Endothelial cell of umbilical vein (primary cell): Measurements from ENCODE around the gene XYLT1. TPM values are rescaled to one million over a fixed set of nuclear protein-coding genes. Genes with fewer than 3 reads are reported as not detected.

Experiments used
- BruUV-seq: library from RNA; stranded (reverse); fragments of 400-500 nt; replicated peaks from 2 replicates; lab custom pipeline; 2021; lab: Mats Ljungman, UMichigan
- CTCF ChIA-PET: fragments of 300-600, 350-600 bp; sonication (Branson Sonifier 250); formaldehyde crosslinking; loops from one replicate; lab custom pipeline; 2021; ENCODE audit warnings: antibody characterized with exemption, inconsistent platforms; lab: Charles Lee
- POLR2A ChIA-PET: fragments of 300-600, 350-600 bp; sonication (Branson Sonifier 250); formaldehyde crosslinking; loops from one replicate; lab custom pipeline; 2021; ENCODE audit warnings: antibody characterized with exemption, inconsistent platforms; lab: Charles Lee
- DNase-seq: peaks from one replicate; pipeline ENCODE4 v3.0.0-alpha.2; 2011; ENCODE audit warnings: low read depth, low spot score
- FAIRE-seq: peaks from 2 replicates; lab custom pipeline; 2011; peaks lifted over from hg19 to GRCh38; lab: Jason Lieb, UNC
- H2AFZ ChIP-seq: 2 replicates; pipeline ENCODE4 v1.6.0; 2012; ENCODE audit warnings: low read depth, low read length, control low read depth, inconsistent platforms
- H3K27ac ChIP-seq: 2 replicates; pipeline ENCODE4 v1.5.1; 2011; ENCODE audit warnings: low read depth, mild to moderate bottlenecking, control low read depth, low read length, moderate library complexity; ENCODE audit not compliant: insufficient read depth
- H3K27me3 ChIP-seq, 2 experiments: 2 replicates each; pipeline versions ENCODE4 v1.6.0 to v1.6.1; 2011; ENCODE audit warnings: low read length in 2 of 2, mixed read lengths in 1 of 2; ENCODE audit not compliant: control insufficient read depth in 2 of 2, insufficient read depth in 2 of 2
- H3K36me3 ChIP-seq, 2 experiments: 2 replicates in 1 of 2; 3 replicates in 1 of 2; pipeline ENCODE4 v1.5.1; 2011; ENCODE audit warnings: low read length in 2 of 2, mild to moderate bottlenecking in 1 of 2, moderate library complexity in 1 of 2; ENCODE audit not compliant: control insufficient read depth in 2 of 2, insufficient read depth in 2 of 2; ENCODE audit errors: extremely low read depth in 1 of 2
- H3K4me1 ChIP-seq: 3 replicates; pipeline ENCODE4 v1.5.1; 2011; ENCODE audit warnings: mild to moderate bottlenecking, low read length; ENCODE audit not compliant: control insufficient read depth, insufficient read depth; ENCODE audit errors: extremely low read depth
- H3K4me2 ChIP-seq: 2 replicates; pipeline ENCODE4 v1.6.1; 2011; ENCODE audit warnings: low read length, control low read depth, mixed read lengths; ENCODE audit not compliant: insufficient read depth
- H3K4me3 ChIP-seq, 3 experiments: fragments of 200-600 bp in 1 of 3; sonication (generic), shearing (Covaris generic) in 1 of 3; replicated peaks in 1 of 3; 2 replicates each; pipeline ENCODE4 v1.5.1; 2011 to 2016; ENCODE audit warnings: control low read depth in 3 of 3, low read length in 3 of 3, mild to moderate bottlenecking in 2 of 3, inconsistent platforms in 1 of 3, low read depth in 1 of 3, moderate library complexity in 1 of 3; ENCODE audit not compliant: insufficient read depth in 1 of 3
- H3K79me2 ChIP-seq: 2 replicates; pipeline ENCODE4 v1.6.0; 2012; ENCODE audit warnings: low read length, inconsistent platforms; ENCODE audit not compliant: control insufficient read depth, insufficient read depth
- H3K9ac ChIP-seq: replicated peaks from 2 replicates; pipeline ENCODE3; 2011; ENCODE audit warnings: low read length, control low read depth; ENCODE audit not compliant: insufficient read depth; ENCODE audit errors: extremely low read depth
- H3K9me1 ChIP-seq: replicated peaks from 3 replicates; pipeline ENCODE4 v1.6.0; 2011; ENCODE audit warnings: mild to moderate bottlenecking, low read length; ENCODE audit not compliant: control insufficient read depth, insufficient read depth; ENCODE audit errors: extremely low read depth
- H3K9me3 ChIP-seq: replicated peaks from 2 replicates; pipeline ENCODE4 v1.5.1; 2012; ENCODE audit warnings: low read length, inconsistent platforms; ENCODE audit not compliant: control insufficient read depth, insufficient read depth
- H4K20me1 ChIP-seq: replicated peaks from 2 replicates; pipeline ENCODE3; 2011; ENCODE audit warnings: mild to moderate bottlenecking, low read length; ENCODE audit not compliant: control insufficient read depth, insufficient read depth; ENCODE audit errors: extremely low read depth
- CTCF ChIP-seq, 2 donors: IDR thresholded peaks; 1 replicate in 1 of 2; 2 replicates in 1 of 2; pipeline ENCODE4 v1.5.1; 2011; ENCODE audit warnings: low read length in 2 of 2, mild to moderate bottlenecking in 2 of 2, moderate library complexity in 2 of 2, control low read depth in 1 of 2, inconsistent platforms in 1 of 2, low read depth in 1 of 2; ENCODE audit not compliant: insufficient read depth in 1 of 2; ENCODE audit errors: extremely low read depth in 1 of 2
- EZH2 ChIP-seq: IDR thresholded peaks from 2 replicates; pipeline ENCODE4 v1.6.1; 2012; ENCODE audit warnings: borderline replicate concordance, low read depth, mild to moderate bottlenecking, moderate library complexity, low read length, inconsistent platforms; ENCODE audit not compliant: severe bottlenecking
- FOS ChIP-seq: IDR thresholded peaks from 2 replicates; pipeline ENCODE4 v1.6.1; 2011; ENCODE audit warnings: mild to moderate bottlenecking, low read length, moderate library complexity, borderline replicate concordance; ENCODE audit not compliant: insufficient read depth
- GATA2 ChIP-seq: IDR thresholded peaks from 2 replicates; pipeline ENCODE4 v1.7.0; 2011; ENCODE audit warnings: low read depth, mild to moderate bottlenecking, moderate library complexity, mixed read lengths, low read length; ENCODE audit not compliant: insufficient read length, insufficient read depth
- JUN ChIP-seq: IDR thresholded peaks from 2 replicates; pipeline ENCODE4 v1.6.1; 2011; ENCODE audit warnings: borderline replicate concordance, low read depth; ENCODE audit not compliant: insufficient read length, insufficient read depth
- MAX ChIP-seq: IDR thresholded peaks from 2 replicates; pipeline ENCODE4 v1.6.1; 2011; ENCODE audit not compliant: insufficient read depth, insufficient read length
- MYC ChIP-seq: IDR thresholded peaks from one replicate; pipeline ENCODE4 v1.6.1; 2011; ENCODE audit warnings: mild to moderate bottlenecking, low read depth, low read length
- POLR2A ChIP-seq: IDR thresholded peaks from 2 replicates; pipeline ENCODE4 v1.6.1; 2012; ENCODE audit warnings: low read depth, mild to moderate bottlenecking, control low read depth, low read length
- POLR2AphosphoS5 ChIP-seq: IDR thresholded peaks from 2 replicates; pipeline ENCODE4 v1.6.1; 2012; ENCODE audit warnings: low read depth, mild to moderate bottlenecking, control low read depth, low read length, moderate library complexity; ENCODE audit not compliant: insufficient read depth
- dilution Hi-C: fragments of 300-500 bp; cut with MboI; formaldehyde crosslinking; loops from one replicate; pipeline ENCODE4 v1.15.0; 2019; ENCODE audit warnings: low sequenced_read_pairs; ENCODE audit not compliant: extremely low pct_ligation_motif_present
- intact Hi-C: fragments of 100-400 bp; cut with micrococcal nuclease; formaldehyde crosslinking; loops from one replicate; pipeline ENCODE4 v1.10.0; 2022
- polyA plus RNA-seq, 4 experiments: library from polyadenylated mRNA; depleted of rRNA in 3 of 4; stranded (reverse) in 3 of 4; unstranded in 1 of 4; fragments of >200 nt; gene quantifications; 2 replicates each; pipeline versions ENCODE4 v1.2.1 to v1.2.3, GENCODE V29; 2011 to 2012; ENCODE audit warnings: missing spikeins in 1 of 4
- total RNA-seq: library from RNA; stranded (reverse); gene quantifications from 2 replicates; pipeline ENCODE4 v1.2.3, GENCODE V29; 2021

Gene XYLT1
- total and polyA plus RNA-seq, 2 donors (not counting 3 experiments of a cell fraction or from before 2014, with no cell fraction given): 0.63 to 2.9 TPM

- CTCF ChIA-PET: no interaction called here
- no peak for FAIRE-seq
- no peak for DNase-seq
- Histone ChIP-seq H3K9me1 (no peaks in the 10 kb centered on the region), H3K9ac (no peak overlapping the region), H3K36me3 (no peaks in the 10 kb centered on the region), H3K4me3 (no peak overlapping the region), H3K27ac (no peak overlapping the region), H2AFZ (no peak overlapping the region), H3K27me3 (peaks cover 0 to 3% of the 10 kb centered on the region in 2 experiments), H3K9me3 (no peaks in the 10 kb centered on the region), H3K4me2 (no peak overlapping the region), H4K20me1 (no peaks in the 10 kb centered on the region), H3K79me2 (no peaks in the 10 kb centered on the region), H3K4me1 (peaks cover 10% of the 10 kb centered on the region)
- POLR2A ChIA-PET: no interaction called here
- dilution Hi-C loops (no loop called here), intact Hi-C loops (loop anchor here (10.0 kb wide), 1 partner anchor 110 kb away; no protein-coding TSS in a partner anchor)
- TF ChIP-seq JUN: no peak
- no peak for TF ChIP-seq POLR2A
- no peak for TF ChIP-seq MAX
- TF ChIP-seq FOS: no peak
- TF ChIP-seq MYC: no peak
- no peak for TF ChIP-seq GATA2
- TF ChIP-seq EZH2: no peak
- no peak for TF ChIP-seq CTCF (IDR thresholded peaks at IDR 0.05; ENCODE audit: extremely low read depth in 1 of 2, insufficient read depth in 1 of 2, low read depth in 1 of 2, low read length in 2 of 2)
- TF ChIP-seq POLR2AphosphoS5: no peak
- BruUV-seq: no TSS peak
These were observed 116.1 kb downstream of the XYLT1 start for GRCh38 chr16:17354685-17355084.
